Upper lobe of left lung (tissue), 6 donors: ENCODE results near the gene RGS8. TPM values are rescaled to one million over a fixed set of nuclear protein-coding genes. Genes with fewer than 3 reads are reported as not detected.

ENCODE experiments used
- ATAC-seq, 2 donors: fragments of 200-7000 bp; cut with Tn5 transposase; one replicate each; pipeline ENCODE4 v1.9.1; 2022; ENCODE audit warnings: mild to moderate bottlenecking in 2 of 2, moderate library complexity in 2 of 2; ENCODE audit not compliant: low FRiP score in 2 of 2
- DNase-seq, 2 donors: peaks; one replicate each; pipeline ENCODE4 v3.0.0-alpha.2; 2019 to 2020
- H3K27ac ChIP-seq, 4 donors: fragments of 200-600 bp; sonication (generic); one replicate each; pipeline ENCODE4 v1.5.1; 2016 to 2019
- H3K27me3 ChIP-seq, 4 donors: fragments of 200-600 bp; sonication (generic); one replicate each; pipeline ENCODE4 v1.5.1; 2017 to 2019
- H3K36me3 ChIP-seq, 4 donors: fragments of 200-600 bp; sonication (generic); one replicate each; pipeline ENCODE4 v1.5.1; 2016 to 2019
- H3K4me1 ChIP-seq, 4 donors: fragments of 200-600 bp; sonication (generic); one replicate each; pipeline ENCODE4 v1.5.1; 2018 to 2019
- H3K4me3 ChIP-seq, 4 donors: fragments of 200-600 bp; sonication (generic); one replicate each; pipeline ENCODE4 v1.5.1; 2017 to 2019; ENCODE audit warnings: mild to moderate bottlenecking in 2 of 4, moderate library complexity in 1 of 4
- H3K9me3 ChIP-seq, 4 donors: fragments of 200-600 bp; sonication (generic); one replicate each; pipeline ENCODE4 v1.5.1; 2018 to 2019
- CTCF ChIP-seq, 6 experiments: fragments of 450-650 bp in 4 of 6; fragments of 200-600 bp in 2 of 6; sonication (generic) in 2 of 6; IDR thresholded peaks; one replicate each; pipeline ENCODE4 v1.5.1; 2016 to 2019; ENCODE audit warnings: antibody characterized with exemption in 6 of 6
- EP300 ChIP-seq, 4 donors: sonication (generic); formaldehyde crosslinking; IDR thresholded peaks; one replicate each; pipeline ENCODE4 v1.5.1; 2017; ENCODE audit warnings: antibody characterized with exemption in 4 of 4, control low read depth in 2 of 4
- POLR2A ChIP-seq, 4 donors: fragments of 450-650 bp; IDR thresholded peaks; one replicate each; pipeline ENCODE4 v1.5.1; 2016 to 2017; ENCODE audit warnings: antibody characterized with exemption in 4 of 4, mild to moderate bottlenecking in 2 of 4
- POLR2AphosphoS5 ChIP-seq, 2 donors: sonication (generic); formaldehyde crosslinking; IDR thresholded peaks; one replicate each; pipeline ENCODE4 v1.5.1; 2017; ENCODE audit warnings: antibody characterized with exemption in 2 of 2
- WGBS, 2 donors: methylation state at CpG; one replicate each; pipeline ENCODE4 v1.1.5; 2017 to 2018; 5-methylcytosine and 5-hydroxymethylcytosine counted together
- total RNA-seq, 6 donors: library from RNA; depleted of rRNA in 4 of 6; stranded (reverse); fragments of >200 nt in 4 of 6; gene quantifications; one replicate each; pipeline versions ENCODE4 v1.1.0 to v1.2.1, GENCODE V29; 2016 to 2021
- donor health status: DM: no; HTN: no; CAD: no; lungs with moderate emphysema.
- donor health status: DM: no; HTN: yes; CAD: no; lungs with severe emphysema.

RGS8 gene
- total RNA-seq, 6 donors from 2014 or later, result 0.20 TPM; not detected in 5

DNA sequence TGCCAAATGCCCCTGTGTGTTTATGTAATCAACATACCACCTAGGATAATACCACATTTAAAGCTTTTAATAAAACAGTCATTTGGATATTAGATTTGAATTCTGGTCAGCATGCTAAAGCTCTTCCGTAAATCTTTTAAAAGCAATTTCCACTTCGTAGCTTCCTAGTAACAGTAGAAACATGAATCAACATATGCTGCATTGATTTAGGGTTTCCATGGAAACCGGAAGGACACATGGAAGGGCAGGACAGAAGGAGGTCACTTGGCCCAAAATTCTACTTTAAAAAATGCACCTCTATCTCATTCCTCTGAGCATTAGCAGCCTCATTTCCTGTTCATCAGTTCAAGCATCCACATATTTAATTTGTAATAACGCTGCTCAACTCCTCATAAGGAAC, 8.1 kb downstream of the RGS8 start:
- TF ChIP-seq EP300 (IDR thresholded peaks at IDR 0.05), result no peak
- no peak for TF ChIP-seq POLR2A (IDR thresholded peaks at IDR 0.05)
- no peak for TF ChIP-seq POLR2AphosphoS5 (IDR thresholded peaks at IDR 0.05)
- no peak for TF ChIP-seq CTCF (IDR thresholded peaks at IDR 0.05)
- no peaks in the 10 kb centered on the region for H3K27me3 ChIP-seq
- no peak overlapping the region for H3K4me3 ChIP-seq
- H3K36me3 ChIP-seq, result no peaks in the 10 kb centered on the region
- no peak overlapping the region for H3K27ac ChIP-seq
- no peaks in the 10 kb centered on the region for H3K9me3 ChIP-seq
- peak in 1 of 2 donors; percentile 45 for ATAC-seq
- 75 to 78% methylated on average over 4 of the region's 4 CpGs for WGBS, 2 donors
- no peak for DNase-seq
- peaks cover 0 to 6% (median 0%) of the 10 kb centered on the region in 4 donors for H3K4me1 ChIP-seq

DNA sequence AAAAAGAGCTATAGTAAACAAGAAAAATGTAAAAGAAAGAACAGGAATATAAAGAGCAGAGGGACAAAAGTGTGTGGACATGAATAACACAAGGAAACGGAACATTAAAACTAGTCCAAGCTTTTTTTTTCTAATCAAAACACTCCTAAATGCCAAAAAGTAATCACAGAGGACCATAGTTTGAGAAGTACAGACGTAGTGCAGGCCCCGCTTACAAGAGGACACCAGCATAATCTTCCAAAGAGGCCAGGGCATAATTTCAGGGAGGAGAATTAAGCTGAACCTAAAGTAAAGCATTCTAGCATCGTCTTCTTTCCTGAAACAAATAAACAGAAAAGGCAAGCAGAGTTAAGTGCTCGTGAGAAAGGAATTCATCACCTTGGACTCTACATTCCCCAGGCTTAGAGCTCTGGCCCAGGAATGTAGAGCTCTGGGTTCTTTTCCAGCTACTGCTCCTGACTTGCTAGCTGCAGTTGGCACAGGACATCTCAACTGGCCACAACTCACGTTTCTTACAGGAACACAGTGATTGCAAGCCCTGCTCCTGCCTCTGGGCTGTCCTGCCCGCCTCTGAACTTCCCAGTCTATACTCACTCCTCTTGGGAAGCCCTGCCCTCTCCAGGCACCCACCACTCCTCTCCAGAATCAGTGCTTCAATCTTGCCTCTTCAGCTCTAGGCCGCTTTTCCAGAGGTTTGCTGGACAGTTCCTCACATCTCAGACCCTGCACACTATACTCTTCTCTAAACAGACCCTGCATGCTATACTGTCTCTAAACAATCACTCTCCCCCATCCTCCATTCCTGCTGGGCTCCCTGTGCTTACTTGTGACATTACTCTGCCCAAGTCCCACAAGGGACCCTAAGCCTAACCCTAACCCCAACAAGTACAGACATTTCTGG, 9.8 kb downstream of the RGS8 start:
- peaks cover 0 to 6% (median 0%) of the 10 kb centered on the region in 4 donors for H3K4me1 ChIP-seq
- DNase-seq, result peak in 1 of 2 donors; percentile 26
- TF ChIP-seq POLR2A (IDR thresholded peaks at IDR 0.05) (no peak), POLR2AphosphoS5 (IDR thresholded peaks at IDR 0.05) (no peak), CTCF (IDR thresholded peaks at IDR 0.05) (peak in 1 of 6 experiments; percentile 14), EP300 (IDR thresholded peaks at IDR 0.05) (no peak)
- ATAC-seq, result peak; percentile 21 to 49
- H3K36me3 ChIP-seq, result no peaks in the 10 kb centered on the region
- 65 to 70% methylated on average over 7 to 8 of the region's 8 CpGs for WGBS, 2 donors
- H3K9me3 ChIP-seq, result no peaks in the 10 kb centered on the region
- no peaks in the 10 kb centered on the region for H3K27me3 ChIP-seq
- H3K4me3 ChIP-seq, result no peak overlapping the region
- H3K27ac ChIP-seq, result no peak overlapping the region

DNA sequence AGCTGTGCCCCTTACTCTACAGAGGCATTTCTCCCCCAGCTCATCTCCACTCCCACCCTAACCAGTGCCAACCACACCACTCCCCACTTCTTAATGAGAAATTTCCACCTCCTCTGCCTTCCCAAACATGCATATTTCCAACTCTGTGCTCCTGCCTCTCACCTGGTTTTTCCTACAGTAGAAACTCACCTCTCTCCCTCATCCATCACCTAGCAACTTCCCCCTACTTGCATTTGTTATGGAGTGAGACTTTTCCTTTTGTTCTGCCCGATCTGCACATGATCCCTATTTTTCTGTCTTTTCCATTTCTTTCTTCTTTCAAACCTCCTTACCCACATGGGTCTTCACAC, 11.9 kb downstream of the RGS8 start:
- H3K27ac ChIP-seq, result no peak overlapping the region
- no peak for TF ChIP-seq EP300 (IDR thresholded peaks at IDR 0.05)
- TF ChIP-seq POLR2A (IDR thresholded peaks at IDR 0.05), result no peak
- TF ChIP-seq POLR2AphosphoS5 (IDR thresholded peaks at IDR 0.05), result no peak
- TF ChIP-seq CTCF (IDR thresholded peaks at IDR 0.05), result no peak
- ATAC-seq (no peak), DNase-seq (no peak)
- H3K9me3 ChIP-seq, result no peaks in the 10 kb centered on the region
- H3K4me3 ChIP-seq, result no peak overlapping the region
- 56 to 57% methylated on average over 1 of the region's 1 CpG for WGBS, 2 donors
- peaks cover 0 to 6% (median 0%) of the 10 kb centered on the region in 4 donors for H3K4me1 ChIP-seq
- H3K27me3 ChIP-seq, result no peaks in the 10 kb centered on the region
- no peaks in the 10 kb centered on the region for H3K36me3 ChIP-seq

- WGBS, 2 donors, result 28 to 48% methylated on average over 8 to 12 of the region's 12 CpGs
- Histone ChIP-seq H3K9me3 (no peaks in the 10 kb centered on the region), H3K4me1 (peaks cover 0 to 6% (median 0%) of the 10 kb centered on the region in 4 donors), H3K27me3 (no peaks in the 10 kb centered on the region), H3K4me3 (no peak overlapping the region), H3K36me3 (no peaks in the 10 kb centered on the region), H3K27ac (no peak overlapping the region)
- no peak for TF ChIP-seq POLR2A (IDR thresholded peaks at IDR 0.05)
- TF ChIP-seq EP300 (IDR thresholded peaks at IDR 0.05), result no peak
- TF ChIP-seq CTCF (IDR thresholded peaks at IDR 0.05), result no peak
- TF ChIP-seq POLR2AphosphoS5 (IDR thresholded peaks at IDR 0.05), result no peak
- peak in 1 of 2 donors; percentile 73 for DNase-seq
- ATAC-seq, result no peak
Measured at GRCh38 chr1:182671750-182672486, 12.5 kb downstream of the RGS8 start.
